ENCODE data around the gene BLNK.

BLNK gene

DNA sequence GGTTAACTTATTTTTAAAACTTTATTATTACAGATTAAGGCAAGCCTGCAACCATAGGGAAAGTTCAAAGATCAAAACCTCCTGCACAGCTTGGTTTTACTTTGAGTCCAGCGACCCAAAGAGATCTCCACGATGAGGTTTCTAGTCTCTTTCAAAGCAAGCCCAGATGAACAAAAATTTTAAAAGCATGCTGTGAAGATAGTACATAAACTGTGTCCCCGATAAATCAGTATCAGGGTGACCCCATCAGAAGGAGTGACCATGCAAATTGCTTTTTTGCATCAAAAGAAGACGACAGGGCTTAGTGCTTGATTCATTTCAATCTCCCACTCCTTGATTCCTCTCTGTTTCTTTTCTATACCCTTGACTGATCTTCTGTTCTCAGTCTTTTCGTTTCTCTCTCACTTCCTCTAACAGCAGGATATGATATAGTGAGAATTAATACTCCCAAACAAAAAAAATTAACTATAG is 16.8 kb upstream of the BLNK start:
- DNase-seq (ENCODE audit: low spot score): peak; percentile 90

DNA sequence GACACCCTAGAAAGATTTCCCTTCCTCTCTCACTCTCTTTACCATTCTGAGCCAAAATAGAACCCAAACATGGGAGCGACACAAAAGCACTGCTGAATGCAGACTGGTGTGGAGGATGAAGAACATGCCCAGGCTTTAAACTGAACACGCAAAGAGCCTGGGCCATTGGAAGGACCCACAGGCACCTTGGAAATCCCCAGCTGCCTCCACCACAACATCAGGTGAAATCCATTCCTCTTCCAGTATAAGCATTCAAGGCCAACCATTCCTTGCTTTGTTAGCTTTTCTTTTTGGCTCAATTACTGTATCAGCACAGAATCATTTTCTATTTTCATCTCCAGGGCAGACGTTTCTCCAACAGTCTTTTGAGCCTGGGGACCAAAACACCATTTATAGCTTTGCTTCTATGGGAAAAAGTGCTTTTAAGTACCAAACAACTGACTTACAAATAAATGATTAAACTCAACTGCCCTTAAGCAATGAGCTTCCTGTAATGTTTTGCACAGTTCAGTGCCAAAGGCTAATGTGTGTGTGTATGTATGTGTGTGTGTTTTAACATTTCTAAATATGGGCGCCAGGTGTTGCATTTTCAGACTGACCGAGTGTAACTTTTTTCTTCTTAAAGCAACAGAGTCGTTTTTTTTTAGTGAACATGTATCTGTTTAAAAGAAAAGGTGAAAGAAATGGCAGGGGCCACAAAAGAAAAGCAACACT is 16.2 kb upstream of the BLNK start:
- DNase-seq (ENCODE audit: low spot score): peak; percentile 95

DNA sequence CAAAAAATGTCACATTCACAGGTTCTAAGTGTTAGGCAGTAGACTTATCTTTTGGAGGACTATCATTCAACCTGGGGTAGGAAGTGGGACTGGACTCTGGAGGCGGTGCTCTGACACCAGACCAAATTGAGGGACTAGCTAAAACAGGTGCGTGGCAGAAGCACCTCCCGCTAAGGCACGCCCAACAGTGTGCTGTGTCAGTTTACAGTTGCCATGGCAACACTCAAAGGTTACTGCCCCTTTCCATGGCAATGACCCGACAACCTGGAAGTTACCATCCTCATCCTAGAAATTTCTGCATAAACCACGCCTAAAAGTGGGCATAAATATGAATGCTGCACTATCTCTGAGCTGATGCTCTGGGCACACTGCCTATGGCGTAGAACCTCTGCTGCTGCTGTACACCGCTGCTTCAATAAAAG is 14.0 kb upstream of the BLNK start:
- DNase-seq (ENCODE audit: low spot score): no peak

DNA sequence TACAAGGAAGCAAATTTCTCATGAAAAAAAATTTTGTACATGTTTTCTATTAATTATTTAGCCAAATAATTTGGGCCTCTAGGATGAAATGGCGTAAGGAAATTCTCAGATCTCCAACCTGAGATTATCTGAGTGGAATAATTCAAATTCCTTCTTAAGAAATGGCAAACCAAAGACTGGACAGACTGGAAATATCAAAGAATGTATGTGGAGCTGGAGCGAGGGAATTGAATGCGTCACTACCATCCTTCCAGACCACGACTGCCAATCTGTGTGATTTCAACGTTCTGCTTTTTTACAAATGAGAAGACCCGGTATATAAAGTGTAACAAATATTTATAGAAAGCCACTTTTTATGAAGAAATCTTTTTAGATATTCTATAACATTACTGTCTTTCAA is 12.4 kb upstream of the BLNK start:
- no peak for DNase-seq (ENCODE audit: low spot score)

DNA sequence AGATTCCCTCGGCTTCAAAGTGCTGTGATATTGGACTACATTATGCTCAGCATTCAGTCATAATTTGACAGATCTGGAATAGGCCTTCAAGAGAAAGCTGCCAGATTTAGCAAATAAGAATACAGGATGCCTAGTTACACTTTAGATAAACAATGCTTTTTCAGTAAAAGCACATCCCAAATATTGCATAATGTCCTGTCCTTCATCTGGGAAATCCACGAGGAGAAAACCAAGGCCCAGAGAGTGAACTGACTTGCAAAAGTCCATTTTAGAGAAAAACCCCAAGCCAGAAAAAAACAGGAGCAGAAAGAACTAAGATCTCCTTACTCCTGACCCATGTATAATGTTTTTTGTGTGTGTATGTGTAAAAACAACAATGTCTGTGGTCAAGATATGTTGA is 12.0 kb upstream of the BLNK start:
- DNase-seq (ENCODE audit: low spot score): no peak

DNA sequence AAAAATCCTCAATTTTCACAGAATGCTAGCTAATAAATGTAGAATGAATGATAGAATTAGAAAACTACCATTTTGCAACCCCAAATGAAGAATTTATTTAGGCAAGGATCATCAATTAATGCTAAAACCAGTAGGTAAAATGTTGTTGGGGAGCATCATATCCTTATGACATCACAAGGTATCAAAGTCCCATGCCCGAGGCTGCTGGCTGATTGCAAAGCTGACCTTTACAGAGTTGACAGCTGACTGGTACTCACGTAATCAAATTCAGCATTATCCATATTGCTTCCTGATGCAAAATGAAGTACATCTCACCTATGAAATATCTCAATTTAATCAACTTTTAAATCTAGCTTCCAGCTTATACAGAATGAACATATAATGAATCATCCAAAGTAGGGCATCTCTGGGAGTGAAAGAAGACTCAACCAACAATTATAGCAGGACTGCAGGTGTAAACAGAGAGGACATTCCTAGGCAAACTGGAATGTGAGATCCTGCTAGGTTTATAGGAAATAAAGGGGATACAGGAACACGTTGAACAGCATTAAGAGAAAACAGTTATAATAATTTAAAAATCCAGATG is 10.2 kb upstream of the BLNK start:
- DNase-seq (ENCODE audit: low spot score): no peak

DNA sequence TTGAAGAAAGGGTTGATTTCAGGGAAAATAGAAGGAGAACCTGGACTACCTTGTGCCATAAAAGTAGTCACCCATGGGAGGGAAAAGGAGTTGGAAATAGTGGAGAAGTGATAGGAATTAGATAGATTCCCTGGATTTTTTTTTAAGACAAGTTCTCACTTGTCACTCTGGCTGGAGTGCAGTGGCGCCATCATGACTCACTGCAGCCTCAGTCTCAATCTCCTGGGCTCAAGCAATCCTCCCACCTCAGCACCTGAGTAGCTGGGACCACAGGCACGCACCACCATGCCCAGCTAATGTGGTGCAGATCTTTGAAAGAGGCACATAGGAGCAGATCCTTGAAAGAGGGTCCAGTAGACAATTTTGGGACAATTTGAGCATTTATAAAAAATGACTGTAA is 9.5 kb upstream of the BLNK start:
- DNase-seq (ENCODE audit: low spot score): no peak

DNA sequence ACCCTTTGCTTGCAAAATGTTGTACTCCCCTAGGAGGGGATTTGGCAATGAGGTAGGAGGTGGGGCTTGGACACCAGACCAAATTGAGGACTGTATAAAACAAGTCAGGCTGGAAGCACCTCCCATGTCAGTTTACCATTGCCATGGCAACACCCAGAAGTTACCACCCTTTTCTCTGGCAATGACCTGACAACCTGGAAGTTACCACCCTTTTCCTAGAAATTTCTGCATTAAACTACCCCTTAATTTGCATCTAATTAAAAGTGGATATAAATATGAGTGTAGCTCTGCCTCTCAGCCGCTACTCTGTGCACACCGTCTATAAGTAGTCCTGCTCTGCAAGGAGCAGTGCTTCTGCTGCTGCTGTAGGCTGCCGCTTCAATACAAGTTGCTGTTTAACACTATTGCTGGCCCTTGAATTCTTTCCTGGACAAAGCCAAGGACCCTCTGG is 7.8 kb upstream of the BLNK start:
- peak; percentile 92 for DNase-seq (ENCODE audit: low spot score)

DNA sequence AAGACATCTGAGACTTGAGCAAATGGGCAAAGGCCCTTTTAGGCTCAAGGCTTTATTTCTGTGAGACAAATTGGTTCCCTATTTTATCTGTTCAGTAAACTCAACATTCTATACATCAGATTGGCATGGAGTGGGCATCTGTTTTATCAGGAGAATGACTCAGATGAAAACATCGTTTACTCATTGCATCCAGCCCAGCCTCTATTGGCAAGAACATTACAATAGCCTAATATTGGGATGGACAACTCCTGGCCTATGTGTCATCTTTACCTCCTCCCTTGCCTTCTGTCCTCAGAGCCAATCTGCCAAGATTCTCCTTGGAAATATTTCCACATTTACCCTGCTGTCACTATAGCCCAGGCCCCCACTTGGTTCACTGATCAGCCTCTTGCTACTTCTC is 5.5 kb upstream of the BLNK start:
- DNase-seq (ENCODE audit: low spot score): no peak

DNA sequence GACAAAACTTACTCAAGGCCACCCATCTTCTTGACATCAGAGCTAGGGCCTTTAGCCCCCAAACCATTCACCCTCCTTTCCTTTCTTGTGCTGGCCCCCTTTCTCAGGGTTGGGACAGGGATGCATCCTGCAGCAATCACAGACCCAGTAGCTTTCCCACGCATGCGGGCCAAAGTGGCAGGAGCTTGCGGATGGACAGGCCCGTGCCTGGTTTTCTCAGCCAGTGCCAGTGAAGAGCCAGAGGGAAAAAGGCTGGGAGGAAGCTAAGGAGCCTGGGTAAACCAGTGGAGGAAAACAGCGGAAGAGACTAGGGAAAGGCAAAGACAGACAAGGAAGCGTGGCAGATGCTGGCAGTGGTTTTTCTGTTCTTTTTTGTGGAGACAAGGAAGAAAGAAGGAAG is 5.1 kb upstream of the BLNK start:
- DNase-seq (ENCODE audit: low spot score): no peak

DNA sequence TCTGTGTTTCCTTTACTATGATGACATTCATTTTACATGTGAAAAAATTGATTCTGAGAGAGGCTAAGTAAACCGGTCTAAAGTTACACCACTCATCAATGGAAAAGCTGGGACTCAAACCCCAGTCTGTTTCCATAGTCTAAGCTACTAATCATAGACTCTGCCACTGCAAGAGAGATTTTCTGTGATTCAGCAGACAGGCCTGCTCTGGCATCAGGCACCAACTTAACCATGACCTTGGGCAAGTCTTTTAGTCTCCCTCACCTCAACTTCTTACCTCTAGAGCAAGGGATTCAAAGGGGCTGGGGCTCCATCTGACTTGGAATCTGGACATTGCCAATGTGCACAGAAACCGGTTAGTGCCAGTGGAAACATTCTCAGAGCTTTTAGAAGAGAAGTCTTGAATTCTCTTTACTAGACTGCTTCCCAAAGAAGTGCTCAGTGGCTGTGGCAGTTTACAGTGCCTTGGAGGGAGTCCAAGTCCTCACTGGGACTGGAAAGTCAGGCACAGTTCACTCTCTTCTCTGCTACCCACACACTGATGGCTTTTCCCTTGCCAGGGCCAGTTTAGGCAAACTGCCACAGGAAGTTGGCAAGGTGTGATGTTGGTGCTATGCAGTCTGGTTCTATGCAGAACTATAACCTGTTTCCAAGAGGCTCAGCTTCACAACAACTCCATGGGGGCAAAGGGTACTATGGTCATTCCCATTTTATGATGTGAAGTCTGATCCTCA is 4.5 kb upstream of the BLNK start:
- no peak for DNase-seq (ENCODE audit: low spot score)

DNA sequence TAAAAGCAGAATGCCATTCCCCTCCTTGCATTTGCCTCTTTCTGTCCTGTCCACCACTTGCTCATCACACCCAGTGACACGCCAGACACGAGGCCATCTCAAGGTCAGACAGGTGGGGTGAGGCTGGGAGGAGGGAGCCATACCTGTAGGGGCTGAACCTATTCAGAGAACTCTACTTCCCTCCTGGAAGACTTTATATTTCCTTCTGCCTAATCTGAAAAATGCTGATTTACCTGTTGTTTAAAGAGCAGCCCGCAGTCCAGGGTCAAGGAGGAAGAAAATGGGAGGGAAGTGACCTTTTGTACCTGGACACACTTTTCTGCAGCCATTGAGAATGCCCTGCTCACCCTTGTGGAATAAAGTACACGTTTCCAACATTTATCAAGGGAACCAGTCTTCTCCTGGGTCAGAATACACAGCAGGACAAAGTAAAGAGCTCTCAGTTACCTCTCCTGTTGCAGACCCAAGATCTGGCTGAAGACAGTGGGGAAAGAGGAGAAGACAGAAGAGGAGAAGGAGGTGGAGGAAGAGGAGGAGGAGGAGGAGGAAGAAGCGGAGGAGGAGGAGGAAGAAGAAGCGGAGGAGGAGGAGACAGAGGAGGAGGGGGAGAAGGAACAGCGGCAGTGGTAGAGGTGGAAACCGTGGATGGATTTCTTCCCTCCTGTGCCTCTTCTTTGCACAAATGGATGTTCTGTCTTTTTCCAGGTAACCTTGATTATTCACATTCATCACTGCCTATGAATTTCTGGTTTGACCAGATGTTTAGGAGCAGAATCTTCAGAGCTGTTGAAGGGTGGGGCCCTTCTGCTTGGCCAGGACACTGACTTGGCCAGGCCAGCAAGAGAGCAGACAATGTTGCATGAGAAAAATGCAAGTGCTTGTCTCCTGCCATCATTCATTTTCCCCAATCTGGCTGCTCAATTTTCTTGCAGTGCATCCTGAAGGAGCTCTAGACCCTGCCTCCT is 1.2 kb upstream of the BLNK start:
- peak; percentile 46 for DNase-seq (ENCODE audit: low spot score)

DNA sequence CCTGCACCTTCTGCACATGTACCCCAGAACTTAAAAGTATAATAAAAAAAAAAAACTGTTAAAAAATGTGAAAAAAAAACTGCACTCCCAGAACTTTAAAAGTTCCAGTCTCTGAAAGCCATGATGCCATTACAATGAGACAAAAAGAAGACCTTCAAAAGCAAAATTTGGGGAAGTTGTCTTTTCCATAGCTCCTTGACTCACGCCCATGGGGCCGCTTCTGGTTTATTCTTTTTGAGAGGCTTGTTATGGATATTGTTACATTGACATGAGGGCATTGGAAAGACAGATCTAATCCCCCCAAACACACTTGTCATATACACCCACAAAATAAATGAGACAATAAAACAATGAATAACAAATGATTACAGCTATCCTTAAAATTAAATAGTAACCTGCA is 798 bp downstream of the BLNK start:
- DNase-seq (ENCODE audit: low spot score): peak; percentile 34

DNA sequence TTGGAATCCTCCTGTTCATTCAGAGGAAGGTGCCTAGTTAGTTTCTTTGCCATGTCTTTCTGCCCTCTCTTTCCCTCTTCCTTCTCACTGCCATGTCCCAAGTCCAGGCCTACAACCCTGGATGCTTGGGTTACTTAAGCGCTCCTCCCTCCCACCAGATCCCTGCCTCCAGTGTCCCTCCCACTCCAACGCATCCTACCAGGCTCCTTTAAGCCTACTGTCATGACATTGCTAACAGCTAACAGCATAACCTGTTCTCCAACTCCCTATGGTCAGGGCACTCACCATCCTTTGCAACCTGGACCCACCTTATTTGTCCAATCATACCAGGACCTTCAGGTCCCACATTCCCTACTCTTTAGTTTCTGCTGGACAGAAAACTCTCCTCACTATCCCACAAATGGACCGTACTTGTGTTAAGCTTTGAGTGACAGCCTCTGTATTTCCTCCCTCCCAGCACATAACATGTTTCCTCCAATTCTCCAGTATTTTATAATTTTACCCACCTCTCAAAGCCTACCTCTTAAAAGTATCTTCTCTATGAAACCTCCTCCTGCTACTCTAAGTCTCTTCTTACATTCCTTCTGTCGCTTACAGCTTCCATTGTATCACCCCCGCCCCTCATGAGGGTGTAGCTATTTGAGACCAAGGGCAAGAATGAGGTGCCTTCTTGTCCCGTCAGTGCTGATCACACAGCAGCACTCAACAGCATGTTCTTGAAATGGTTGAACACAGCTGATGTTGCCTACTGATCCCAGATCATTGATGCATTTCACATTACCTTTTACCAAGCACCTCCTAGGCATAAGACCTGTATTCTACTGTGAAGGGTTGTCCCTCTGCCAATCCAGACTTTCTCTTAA is 1.7 kb downstream of the BLNK start:
- peak; percentile 59 for DNase-seq (ENCODE audit: low spot score)

DNA sequence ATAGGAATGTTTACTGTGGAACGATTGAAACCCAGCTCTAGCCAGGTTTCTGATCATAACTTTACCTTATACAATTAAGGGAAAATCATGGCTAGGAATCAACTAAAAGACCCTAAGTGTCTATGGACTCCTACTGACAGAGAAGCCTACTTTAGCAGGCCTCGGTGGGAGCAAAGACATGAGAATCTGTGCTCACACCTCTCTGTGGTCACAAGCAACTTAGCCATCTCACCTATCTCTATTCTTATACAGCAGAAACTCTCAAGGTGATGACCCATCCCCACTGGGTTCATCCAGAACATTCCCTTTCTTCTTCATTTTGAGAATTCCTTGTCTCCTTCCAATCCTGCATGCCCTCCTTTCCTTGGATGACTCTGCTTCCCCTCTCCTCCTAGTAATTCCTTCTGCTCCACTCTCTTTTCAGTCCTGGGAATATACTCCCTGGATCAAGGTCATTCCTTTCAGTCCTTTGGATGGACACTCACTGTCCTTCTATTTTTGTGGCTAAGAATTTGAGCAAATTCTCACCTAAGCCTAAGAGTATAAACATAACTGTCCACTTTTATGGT is 2.9 kb downstream of the BLNK start:
- no peak for DNase-seq (ENCODE audit: low spot score)

DNA sequence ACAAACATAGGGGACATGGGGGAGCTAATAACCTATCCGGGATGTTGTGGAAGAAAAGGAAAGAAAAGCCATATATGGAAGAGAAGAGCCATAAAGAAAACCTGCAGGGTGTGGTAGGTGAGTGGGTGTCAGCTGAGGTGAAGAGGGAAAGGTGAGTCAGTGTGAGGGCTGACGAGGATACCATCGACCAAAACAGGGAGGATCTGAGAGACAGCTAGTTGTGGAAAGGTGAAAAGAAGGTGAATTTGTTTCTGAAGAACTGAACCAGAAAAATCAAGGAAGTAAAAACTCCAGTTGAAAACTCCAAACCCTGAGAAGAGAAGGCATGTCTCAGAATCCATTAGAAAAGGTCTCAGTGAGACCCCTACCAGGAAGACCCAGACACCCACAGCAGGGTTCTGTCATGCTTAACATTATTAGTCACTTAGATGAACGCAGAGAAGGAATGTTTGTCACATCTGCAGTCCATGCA is 4.1 kb downstream of the BLNK start:
- no peak for DNase-seq (ENCODE audit: low spot score)

DNA sequence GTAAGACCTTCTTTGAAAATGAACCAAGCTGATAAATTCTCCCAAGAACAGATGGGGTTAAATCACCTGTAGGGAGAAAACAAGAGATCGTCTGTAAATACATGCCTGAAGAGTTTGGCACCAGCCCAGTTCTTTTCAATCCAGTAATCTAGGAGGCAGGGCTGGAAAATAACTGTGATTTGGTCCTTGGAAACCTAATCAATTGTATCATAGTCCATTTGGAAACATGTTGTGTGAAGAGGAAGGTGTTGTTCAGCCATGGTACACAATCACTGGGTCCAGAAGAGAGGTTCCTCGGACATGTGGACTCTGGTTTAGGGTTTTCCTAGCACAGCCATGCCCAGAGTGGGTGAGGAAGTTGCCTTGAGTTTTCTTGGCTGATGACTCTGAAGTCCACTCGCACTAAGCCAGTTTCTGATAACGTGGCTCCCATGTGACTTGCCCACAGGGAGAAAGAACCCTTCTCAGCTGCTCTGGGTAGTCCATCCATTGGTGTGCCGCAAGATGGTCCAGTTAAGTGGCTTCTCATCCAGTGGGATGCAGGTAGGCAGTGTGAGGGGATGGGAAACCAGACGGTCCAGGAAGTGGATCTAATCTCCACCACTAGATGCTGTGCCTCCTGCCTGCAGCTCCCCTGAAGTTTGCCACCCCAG is 5.1 kb downstream of the BLNK start:
- DNase-seq (ENCODE audit: low spot score): no peak

DNA sequence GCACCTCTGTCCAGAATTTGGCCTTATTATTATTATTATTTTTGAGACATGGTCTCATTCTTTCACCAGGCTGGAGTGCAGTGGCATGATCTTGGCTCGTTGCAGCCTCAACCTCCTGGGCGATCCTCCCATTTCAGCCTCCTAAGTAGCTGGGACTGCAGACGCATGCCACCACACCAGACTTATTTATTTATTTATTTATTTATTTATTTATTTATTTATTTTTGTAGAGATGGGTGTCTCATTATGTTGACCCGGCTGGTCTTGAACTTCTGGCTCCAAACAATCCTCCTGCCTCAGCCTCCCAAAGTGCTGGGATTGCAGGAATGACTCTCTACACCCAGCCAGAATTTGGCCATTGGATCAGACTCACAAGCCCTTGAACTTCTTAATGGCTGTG is 6.4 kb downstream of the BLNK start:
- DNase-seq (ENCODE audit: low spot score): no peak

DNA sequence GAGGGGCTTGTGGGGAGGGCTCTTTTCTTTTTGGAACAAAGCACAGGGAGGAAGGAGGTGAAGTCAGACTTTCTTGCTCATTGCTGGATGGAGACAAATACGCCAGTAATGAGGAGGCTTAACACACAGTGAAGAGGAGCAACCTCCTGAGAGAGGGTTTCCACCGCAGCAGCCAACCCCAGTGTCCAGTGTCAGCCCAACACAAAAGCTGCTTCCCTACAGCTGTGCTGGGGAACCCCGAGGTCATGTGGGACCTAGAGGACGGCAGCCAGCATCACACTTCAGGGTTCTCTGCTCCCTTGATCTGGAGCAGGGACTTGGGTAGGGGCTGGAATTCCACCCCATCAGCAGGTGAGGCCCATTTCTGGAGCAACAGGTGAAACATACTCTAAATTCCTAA is 7.7 kb downstream of the BLNK start:
- DNase-seq (ENCODE audit: low spot score): no peak

DNA sequence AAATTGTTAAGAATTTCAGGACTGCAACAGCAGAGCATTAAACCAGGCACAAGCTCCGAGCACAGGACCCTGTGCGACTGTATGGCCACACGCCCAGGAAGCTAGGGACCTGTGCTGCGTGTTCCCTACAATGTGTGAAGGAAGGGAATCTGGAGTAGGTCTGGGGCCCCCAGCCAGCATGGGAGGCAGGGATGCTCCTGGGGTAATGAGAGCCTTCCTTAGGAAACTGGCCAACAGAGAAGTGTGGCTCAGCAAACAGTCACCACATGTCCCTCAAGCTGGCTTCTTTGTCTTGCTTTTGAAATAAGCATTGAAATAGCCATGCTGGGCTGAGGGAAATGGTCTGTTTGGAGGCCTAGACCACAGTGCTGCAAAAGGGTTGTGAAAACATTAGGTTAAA is 8.2 kb downstream of the BLNK start:
- DNase-seq (ENCODE audit: low spot score): no peak

All from NAMALWA (cell line).